HL-60 (cell line): ENCODE measurements around the gene SARDH.

Experiments used
- DNase-seq, 2 experiments: peaks; one replicate each; pipeline ENCODE4 v3.0.0-alpha.2; 2010 to 2020; ENCODE audit warnings: low read depth in 1 of 2, low spot score in 1 of 2
- H3K27ac ChIP-seq: fragments of 250-450 bp; sonication (Bioruptor Pico); replicated peaks from 2 replicates; pipeline ENCODE4 v1.5.1; 2020; ENCODE audit warnings: mild to moderate bottlenecking, moderate library complexity
- H3K27me3 ChIP-seq: fragments of 250-450 bp; sonication (Bioruptor Pico); 2 replicates; pipeline ENCODE4 v1.5.1; 2021; ENCODE audit warnings: mild to moderate bottlenecking, moderate library complexity; ENCODE audit not compliant: insufficient read depth, poor library complexity, severe bottlenecking
- H3K4me3 ChIP-seq: replicated peaks from 2 replicates; pipeline ENCODE4 v1.5.1; 2011; ENCODE audit warnings: mild to moderate bottlenecking, control low read depth, low read length; ENCODE audit not compliant: insufficient read depth
- CTCF ChIP-seq: IDR thresholded peaks from one replicate; pipeline ENCODE4 v1.5.1; 2011; ENCODE audit warnings: low read length, control low read depth, inconsistent platforms; ENCODE audit not compliant: insufficient read depth
- GABPA ChIP-seq: IDR thresholded peaks from 2 replicates; pipeline ENCODE4 v1.6.1; 2012; ENCODE audit warnings: low read depth
- POLR2AphosphoS5 ChIP-seq: IDR thresholded peaks from 2 replicates; pipeline ENCODE4 v1.6.1; 2012; ENCODE audit warnings: low read depth
- REST ChIP-seq: IDR thresholded peaks from 2 replicates; pipeline ENCODE4 v1.6.1; 2012; ENCODE audit warnings: low read depth; ENCODE audit not compliant: insufficient replicate concordance
- SPI1 ChIP-seq: IDR thresholded peaks from 2 replicates; pipeline ENCODE4 v1.6.1; 2012; ENCODE audit warnings: low read depth, mild to moderate bottlenecking, borderline replicate concordance

Gene SARDH

GRCh38 chr9:133780404-133780945 lies 42.3 kb upstream of the SARDH start:
- Histone ChIP-seq H3K4me3 (no peak overlapping the region), H3K27me3 (no peaks in the 10 kb centered on the region), H3K27ac (no peak overlapping the region)
- no peak for DNase-seq
- TF ChIP-seq CTCF (no peak), GABPA (no peak), REST (no peak), POLR2AphosphoS5 (no peak), SPI1 (no peak)

- H3K27me3 ChIP-seq = no peaks in the 10 kb centered on the region
- no peak overlapping the region for H3K4me3 ChIP-seq
- no peak for DNase-seq
- no peak overlapping the region for H3K27ac ChIP-seq
- no peak for TF ChIP-seq SPI1
- TF ChIP-seq GABPA = no peak
- no peak for TF ChIP-seq POLR2AphosphoS5
- TF ChIP-seq CTCF = no peak
- no peak for TF ChIP-seq REST
Measured at GRCh38 chr9:133779516-133780403, 41.6 kb upstream of the SARDH start.

GRCh38 chr9:133779081-133779480 lies 40.9 kb upstream of the SARDH start:
- TF ChIP-seq POLR2AphosphoS5 (no peak), GABPA (no peak), REST (no peak)
- no peaks in the 10 kb centered on the region for H3K27me3 ChIP-seq
- no peak overlapping the region for H3K4me3 ChIP-seq
- H3K27ac ChIP-seq = no peak overlapping the region
- no peak for DNase-seq
